WTC11 (cell line): Measurements from ENCODE around the gene BMP6. TPM values are rescaled to one million over a fixed set of nuclear protein-coding genes. Genes with fewer than 3 reads are reported as not detected.

Experiments used
- ATAC-seq: fragments of 200-7000 bp; cut with Tn5 transposase; 2 replicates; pipeline ENCODE4 v1.10.0; 2021; ENCODE audit warnings: mild to moderate bottlenecking, moderate library complexity
- CTCF ChIA-PET: fragments of 300-600 bp; sonication (Branson Sonifier 250); formaldehyde crosslinking; loops from one replicate; lab custom pipeline; 2021; ENCODE audit warnings: antibody characterized with exemption; lab: Charles Lee
- POLR2A ChIA-PET: fragments of 350-600 bp; sonication (Branson Sonifier 250); formaldehyde crosslinking; loops from one replicate; lab custom pipeline; 2021; ENCODE audit warnings: antibody characterized with exemption; lab: Charles Lee
- DNase-seq: peaks from one replicate; pipeline ENCODE4 v3.0.0; 2021; ENCODE audit warnings: low spot score
- H3K27ac Mint-ChIP-seq: 2 replicates; pipeline ENCODE4 v1.8.0; 2021; ENCODE audit warnings: mixed read lengths
- H3K27me3 Mint-ChIP-seq: 2 replicates; pipeline ENCODE4 v1.8.0; 2021; ENCODE audit warnings: low read depth, mild to moderate bottlenecking, moderate library complexity, mixed read lengths
- H3K36me3 Mint-ChIP-seq: 2 replicates; pipeline ENCODE4 v1.8.0; 2021; ENCODE audit warnings: mixed read lengths
- H3K4me1 Mint-ChIP-seq: 2 replicates; pipeline ENCODE4 v1.8.0; 2022; ENCODE audit warnings: mixed read lengths
- H3K4me3 Mint-ChIP-seq: 2 replicates; pipeline ENCODE4 v1.8.0; 2021; ENCODE audit warnings: mild to moderate bottlenecking, moderate library complexity, mixed read lengths
- H3K9me3 Mint-ChIP-seq: 2 replicates; pipeline ENCODE4 v1.8.0; 2021; ENCODE audit warnings: mixed read lengths
- ARID4B ChIP-seq: sonication (generic); formaldehyde crosslinking; IDR thresholded peaks from 2 replicates; pipeline ENCODE4 v1.8.0; 2023; ENCODE audit warnings: missing genetic modification reagents, mild to moderate bottlenecking, borderline replicate concordance
- ATF1 ChIP-seq: sonication (generic); formaldehyde crosslinking; IDR thresholded peaks from 2 replicates; pipeline ENCODE4 v1.8.1; 2023; ENCODE audit warnings: mild to moderate bottlenecking, moderate library complexity, missing genetic modification reagents
- ATF3 ChIP-seq: sonication (generic); formaldehyde crosslinking; conservative IDR thresholded peaks from 2 replicates; pipeline ENCODE4 v1.8.1; 2022; ENCODE audit warnings: mild to moderate bottlenecking, missing genetic modification reagents
- CREB1 ChIP-seq: sonication (generic); formaldehyde crosslinking; IDR thresholded peaks from 2 replicates; pipeline ENCODE4 v1.8.0; 2023; ENCODE audit warnings: mild to moderate bottlenecking, missing genetic modification reagents
- E2F1 ChIP-seq: sonication (generic); formaldehyde crosslinking; IDR thresholded peaks from 2 replicates; pipeline ENCODE4 v1.8.0; 2022; ENCODE audit warnings: mild to moderate bottlenecking, missing genetic modification reagents
- EMX1 ChIP-seq: fragments of 250-450 bp; sonication (Bioruptor Pico); IDR thresholded peaks from 2 replicates; pipeline ENCODE4 v1.8.0; 2021; ENCODE audit warnings: mild to moderate bottlenecking
- FOXK1 ChIP-seq: sonication (generic); formaldehyde crosslinking; IDR thresholded peaks from 2 replicates; pipeline ENCODE4 v1.8.0; 2022; ENCODE audit warnings: mild to moderate bottlenecking, moderate library complexity, missing genetic modification reagents
- NFATC4 ChIP-seq: fragments of 250-450 bp; sonication (Bioruptor Pico); IDR thresholded peaks from 2 replicates; pipeline ENCODE4 v1.9.0; 2021; ENCODE audit warnings: mild to moderate bottlenecking
- NFE2L1 ChIP-seq: sonication (generic); formaldehyde crosslinking; IDR thresholded peaks from 2 replicates; pipeline ENCODE4 v1.8.1; 2023; ENCODE audit warnings: missing genetic modification reagents
- NR1H2 ChIP-seq: sonication (generic); formaldehyde crosslinking; IDR thresholded peaks from 2 replicates; pipeline ENCODE4 v1.9.0; 2021; ENCODE audit warnings: mild to moderate bottlenecking, moderate library complexity, missing genetic modification reagents
- RORB ChIP-seq: fragments of 250-450 bp; sonication (Bioruptor Pico); IDR thresholded peaks from 2 replicates; pipeline ENCODE4 v1.9.0; 2021; ENCODE audit warnings: mild to moderate bottlenecking
- ZBTB43 ChIP-seq: sonication (generic); formaldehyde crosslinking; IDR thresholded peaks from 2 replicates; pipeline ENCODE4 v1.8.1; 2023; ENCODE audit warnings: mild to moderate bottlenecking, missing genetic modification reagents
- ZNF121 ChIP-seq: sonication (generic); formaldehyde crosslinking; IDR thresholded peaks from 2 replicates; pipeline ENCODE4 v1.8.0; 2023; ENCODE audit warnings: missing genetic modification reagents
- ZNF671 ChIP-seq: fragments of 250-450 bp; sonication (Bioruptor Pico); IDR thresholded peaks from 2 replicates; pipeline ENCODE4 v1.8.0; 2021; ENCODE audit warnings: mild to moderate bottlenecking
- total RNA-seq: library from RNA; stranded (reverse); gene quantifications from 3 replicates; pipeline ENCODE4 v1.2.3, GENCODE V29; 2021
- TF ChIP-seq, protein P1 (sequence below): fragments of 250-450 bp; sonication (Bioruptor Pico); IDR thresholded peaks from 2 replicates; pipeline ENCODE4 v2.1.2; 2022; ENCODE audit warnings: mild to moderate bottlenecking, moderate library complexity

The BMP6 gene
- total RNA-seq, 1 experiment from 2014 or later, result 1.0 TPM

- TF ChIP-seq ZBTB43, result no peak
- no peak for TF ChIP-seq NR1H2
- no peak for TF ChIP-seq RORB (CRISPR knock-in tag)
These were observed 76.8 kb downstream of the BMP6 start (continued) for GRCh38 chr6:7802662-7803061.

DNA sequence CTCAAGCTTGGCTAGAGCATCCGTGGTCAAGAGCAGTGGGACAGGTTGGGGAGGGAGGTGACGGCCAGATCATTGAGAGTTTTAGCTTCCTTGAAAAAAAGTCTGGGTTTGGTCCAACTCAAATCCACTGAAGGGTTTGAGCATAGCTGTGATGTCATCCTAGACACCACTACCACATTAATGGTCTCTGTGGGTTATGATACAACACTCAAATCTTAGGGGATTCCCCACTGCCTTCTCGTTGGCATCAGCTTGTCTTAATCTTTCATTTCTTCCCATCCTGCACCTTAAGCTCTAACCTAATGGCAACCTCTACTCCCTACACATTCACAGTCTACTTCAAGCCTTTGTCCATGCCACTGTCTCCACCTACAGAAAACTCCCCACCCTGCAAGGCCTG lies 77.3 kb downstream of the BMP6 start:
- ChIA-PET CTCF (interaction anchor here (1.0 to 1.7 kb wide), 2 partner anchors 10 to 130 kb away, joined by 3 to 9 read pairs; no protein-coding TSS in a partner anchor), POLR2A (no interaction called here)

DNA sequence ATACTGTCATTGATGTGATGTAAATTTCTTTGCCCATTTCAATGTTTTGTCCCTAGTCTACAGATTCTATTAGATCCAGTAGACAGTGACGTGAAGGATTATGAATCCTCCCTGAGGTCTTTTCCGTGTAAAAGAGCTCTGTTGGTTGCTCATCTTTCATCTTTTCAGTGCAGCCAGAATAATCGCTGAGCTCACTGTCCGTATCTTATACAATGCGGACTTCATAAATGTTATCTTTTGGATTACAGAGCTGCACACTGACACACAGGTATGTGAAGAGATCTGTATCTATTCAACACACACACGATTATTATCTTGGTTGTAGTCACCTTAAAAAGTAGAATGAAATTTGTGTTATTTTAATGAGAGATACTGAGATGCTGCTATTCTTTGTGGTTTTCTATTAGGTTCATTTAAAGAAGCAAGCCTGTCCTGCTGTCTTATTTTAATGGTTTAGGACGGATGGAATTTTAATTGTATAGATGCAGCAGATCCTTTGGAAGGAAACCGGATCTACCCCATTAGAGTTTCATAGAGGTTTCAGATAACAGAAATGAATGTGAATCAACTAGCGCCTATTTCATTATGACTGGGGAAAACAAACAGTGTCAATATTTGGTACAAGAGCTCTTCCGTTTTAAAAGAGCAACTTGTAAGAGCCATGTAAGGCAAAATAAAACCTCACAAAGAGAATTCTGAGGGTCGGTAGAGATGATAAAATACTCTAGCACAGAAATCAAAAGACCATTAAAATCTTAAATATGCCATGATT lies 79.4 kb downstream of the BMP6 start:
- ChIA-PET CTCF (no interaction called here), POLR2A (no interaction called here)
- TF ChIP-seq EMX1 (CRISPR knock-in tag) (no peak), ATF1 (CRISPR knock-in tag) (no peak), ZNF671 (no peak), ATF3 (CRISPR knock-in tag) (no peak)
- Mint-ChIP-seq H3K27me3 (no peaks in the 10 kb centered on the region), H3K4me1 (peaks cover 22% of the 10 kb centered on the region), H3K9me3 (no peaks in the 10 kb centered on the region), H3K4me3 (no peak overlapping the region), H3K27ac (no peak overlapping the region), H3K36me3 (no peaks in the 10 kb centered on the region)
- DNase-seq (no peak), ATAC-seq (no peak)

More for the DNA sequence above, 77.3 kb downstream of the BMP6 start:
- Mint-ChIP-seq H3K9me3 (no peaks in the 10 kb centered on the region), H3K4me1 (peaks cover 22% of the 10 kb centered on the region), H3K36me3 (no peaks in the 10 kb centered on the region), H3K27ac (no peak overlapping the region), H3K27me3 (no peaks in the 10 kb centered on the region), H3K4me3 (no peak overlapping the region)
- DNase-seq (no peak), ATAC-seq (no peak)
- TF ChIP-seq ZNF121 (CRISPR knock-in tag) (no peak), CREB1 (CRISPR knock-in tag) (no peak)

- ATAC-seq, result no peak
- Mint-ChIP-seq H3K9me3 (no peaks in the 10 kb centered on the region), H3K27me3 (no peaks in the 10 kb centered on the region), H3K27ac (no peak overlapping the region), H3K4me1 (peaks cover 22% of the 10 kb centered on the region), H3K4me3 (no peak overlapping the region), H3K36me3 (no peaks in the 10 kb centered on the region)
- DNase-seq, result no peak
- CTCF ChIA-PET, result no interaction called here
- POLR2A ChIA-PET, result no interaction called here
- no peak for TF ChIP-seq E2F1 (CRISPR knock-in tag)
- TF ChIP-seq, protein P1, sequence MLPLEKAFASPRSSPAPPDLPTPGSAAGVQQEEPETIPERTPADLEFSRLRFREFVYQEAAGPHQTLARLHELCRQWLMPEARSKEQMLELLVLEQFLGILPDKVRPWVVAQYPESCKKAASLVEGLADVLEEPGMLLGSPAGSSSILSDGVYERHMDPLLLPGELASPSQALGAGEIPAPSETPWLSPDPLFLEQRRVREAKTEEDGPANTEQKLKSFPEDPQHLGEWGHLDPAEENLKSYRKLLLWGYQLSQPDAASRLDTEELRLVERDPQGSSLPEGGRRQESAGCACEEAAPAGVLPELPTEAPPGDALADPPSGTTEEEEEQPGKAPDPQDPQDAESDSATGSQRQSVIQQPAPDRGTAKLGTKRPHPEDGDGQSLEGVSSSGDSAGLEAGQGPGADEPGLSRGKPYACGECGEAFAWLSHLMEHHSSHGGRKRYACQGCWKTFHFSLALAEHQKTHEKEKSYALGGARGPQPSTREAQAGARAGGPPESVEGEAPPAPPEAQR (CRISPR knock-in tag), result no peak
- TF ChIP-seq ZBTB43, result no peak
- no peak for TF ChIP-seq NFE2L1 (CRISPR knock-in tag)
These were observed 79.9 kb downstream of the BMP6 start for GRCh38 chr6:7805850-7806214.

GRCh38 chr6:7806711-7807110 lies 80.8 kb downstream of the BMP6 start:
- ChIA-PET POLR2A (no interaction called here), CTCF (no interaction called here)
- peaks cover 22% of the 10 kb centered on the region for H3K4me1 Mint-ChIP-seq
- H3K4me3 Mint-ChIP-seq, result no peak overlapping the region
- H3K9me3 Mint-ChIP-seq, result no peaks in the 10 kb centered on the region
- no peak for DNase-seq
- no peaks in the 10 kb centered on the region for H3K36me3 Mint-ChIP-seq
- no peak overlapping the region for H3K27ac Mint-ChIP-seq
- H3K27me3 Mint-ChIP-seq, result no peaks in the 10 kb centered on the region
- ATAC-seq, result no peak
- no peak for TF ChIP-seq FOXK1
- no peak for TF ChIP-seq NFATC4 (CRISPR knock-in tag)
- TF ChIP-seq ARID4B (CRISPR knock-in tag), result no peak
